NK-92 (cell line): ENCODE results near the gene TOX2.

ENCODE experiments used
- DNase-seq: peaks from one replicate; lab custom pipeline; 2025; ENCODE audit not compliant: unreplicated experiment; lab: John Stamatoyannopoulos, UW

Gene TOX2

GRCh38 chr20:43938932-43939761 lies 24.5 kb downstream of the TOX2 start:
- DNase-seq = no peak

- DNase-seq = no peak
Observed at GRCh38 chr20:43939762-43940121, 25.1 kb downstream of the TOX2 start.

GRCh38 chr20:43940518-43941225 lies 26.0 kb downstream of the TOX2 start:
- DNase-seq = no peak

- no peak for DNase-seq
Observed at GRCh38 chr20:43941476-43942200, 27.0 kb downstream of the TOX2 start.

- no peak for DNase-seq
Observed at GRCh38 chr20:43942201-43942590, 27.5 kb downstream of the TOX2 start.

- no peak for DNase-seq
Observed at GRCh38 chr20:43942667-43943285, 28.1 kb downstream of the TOX2 start.

- no peak for DNase-seq
Observed at GRCh38 chr20:43943725-43944124, 29.1 kb downstream of the TOX2 start.

- no peak for DNase-seq
Observed at GRCh38 chr20:43944653-43945235, 30.1 kb downstream of the TOX2 start.

- no peak for DNase-seq
Observed at GRCh38 chr20:43945391-43946205, 30.9 kb downstream of the TOX2 start.

- no peak for DNase-seq
Observed at GRCh38 chr20:43946206-43946491, 31.5 kb downstream of the TOX2 start.

- no peak for DNase-seq
Observed at GRCh38 chr20:43946659-43947315, 32.1 kb downstream of the TOX2 start.

GRCh38 chr20:43947316-43947710 lies 32.7 kb downstream of the TOX2 start:
- DNase-seq = no peak

GRCh38 chr20:43948455-43948854 lies 33.8 kb downstream of the TOX2 start:
- no peak for DNase-seq

GRCh38 chr20:43949248-43949647 lies 34.6 kb downstream of the TOX2 start:
- no peak for DNase-seq

GRCh38 chr20:43949741-43950618 lies 35.3 kb downstream of the TOX2 start:
- no peak for DNase-seq

GRCh38 chr20:43953919-43954592 lies 39.4 kb downstream of the TOX2 start:
- no peak for DNase-seq

- DNase-seq = no peak
Observed at GRCh38 chr20:43954704-43955061, 40.0 kb downstream of the TOX2 start.

- DNase-seq = no peak
Observed at GRCh38 chr20:43955062-43955749, 40.6 kb downstream of the TOX2 start.
